ENCODE data around the gene PPEF1. TPM values are rescaled to one million over a fixed set of nuclear protein-coding genes. Genes with fewer than 3 reads are reported as not detected.

PPEF1 gene
- total and polyA plus RNA-seq, 2 of the 13 experiments (the other 11 are each of a cell fraction or from before 2014, with no cell fraction given), result not detected

- H4K20me1 ChIP-seq (ENCODE audit: insufficient read depth, low read length), result no peaks in the 10 kb centered on the region
- 60% methylated on average over 5 of the region's 8 CpGs for WGBS (ENCODE audit: low lambda C conversion rate)
- no peaks in the 10 kb centered on the region for H3K79me2 ChIP-seq (ENCODE audit: insufficient read depth, low read length)
- ATAC-seq, result no peak
- no peaks in the 10 kb centered on the region for H3K27me3 ChIP-seq (ENCODE audit: control insufficient read depth in 1 of 2, insufficient read depth in 2 of 2, low read length in 2 of 2)
- CTCF ChIA-PET (ENCODE audit: low intra/inter-chr PET ratio, low total read pairs), result no interaction called here
- intact Hi-C loops (cut with micrococcal nuclease; ENCODE audit: unreplicated experiment) (no loop called here), in situ Hi-C loops (cut with HindIII; ENCODE audit: extremely low pct_ligation_motif_present, low pct_unique_long_range_greater_than_20kb) (no loop called here)
- FAIRE-seq, result no peak
- no peak overlapping the region for H2AFZ ChIP-seq (ENCODE audit: low read length)
- POLR2A ChIA-PET, result no interaction called here
- no peak for TF ChIP-seq MTA3 (CRISPR knock-in tag; IDR thresholded peaks at IDR 0.05)
- no peak for TF ChIP-seq XRCC5 (optimal IDR thresholded peaks at IDR 0.05; ENCODE audit: low read length)
- TF ChIP-seq ZNF788 (CRISPR knock-in tag; IDR thresholded peaks at IDR 0.05; ENCODE audit: borderline replicate concordance), result no peak
- no peak for TF ChIP-seq ZNF180 (CRISPR knock-in tag; IDR thresholded peaks at IDR 0.05; ENCODE audit: borderline replicate concordance, low read depth)
- no peak for TF ChIP-seq TP53 (CRISPR knock-in tag; conservative IDR thresholded peaks at IDR 0.05)
- no peak for TF ChIP-seq ZNF615 (CRISPR knock-in tag; IDR thresholded peaks at IDR 0.05; ENCODE audit: borderline replicate concordance)
- no peak for TF ChIP-seq MXD3 (CRISPR knock-in tag; IDR thresholded peaks at IDR 0.05)
- TF ChIP-seq ISX (CRISPR knock-in tag; conservative IDR thresholded peaks at IDR 0.05), result no peak
- no peak for TF ChIP-seq MIER3 (CRISPR knock-in tag; IDR thresholded peaks at IDR 0.05; ENCODE audit: borderline replicate concordance)
- TF ChIP-seq ZNF598 (CRISPR knock-in tag; IDR thresholded peaks at IDR 0.05; ENCODE audit: borderline replicate concordance), result no peak
- no peak for TF ChIP-seq SUZ12 (IDR thresholded peaks at IDR 0.05; ENCODE audit: low read depth, low read length)
- H3K4me2 ChIP-seq (ENCODE audit: low read depth, low read length), result no peak overlapping the region
- no peak overlapping the region for H3K4me3 ChIP-seq (replicated peaks in 1 of 3; ENCODE audit: insufficient read depth in 1 of 3, low read depth in 2 of 3, low read length in 3 of 3)
- H3K9me3 ChIP-seq (ENCODE audit: low read length), result no peaks in the 10 kb centered on the region
- no peaks in the 10 kb centered on the region for H3K36me3 ChIP-seq (replicated peaks in 1 of 2; ENCODE audit: control insufficient read depth in 1 of 2, insufficient read depth in 2 of 2, low read length in 2 of 2)
- BruUV-seq (replicated peaks), result no TSS peak
- peaks cover 20% of the 10 kb centered on the region for H3K4me1 ChIP-seq (ENCODE audit: insufficient read depth, low read length)
- no peak overlapping the region for H3K9ac ChIP-seq (ENCODE audit: insufficient read depth, low read depth, low read length)
- DNase-seq (ENCODE audit: low spot score), result no peak
- no peak overlapping the region for H3K27ac ChIP-seq (ENCODE audit: extremely low read length, insufficient read depth, low read length)
These were observed 18.0 kb downstream of the PPEF1 start for GRCh38 chrX:18725310-18725943.

Measured in HepG2 (cell line).